ENCODE measurements around the gene HOXC5. TPM values are rescaled to one million over a fixed set of nuclear protein-coding genes. Genes with fewer than 3 reads are reported as not detected.

Gene HOXC5
- total RNA-seq, 4 donors from 2014 or later = 0.27 TPM; not detected in 3

DNA sequence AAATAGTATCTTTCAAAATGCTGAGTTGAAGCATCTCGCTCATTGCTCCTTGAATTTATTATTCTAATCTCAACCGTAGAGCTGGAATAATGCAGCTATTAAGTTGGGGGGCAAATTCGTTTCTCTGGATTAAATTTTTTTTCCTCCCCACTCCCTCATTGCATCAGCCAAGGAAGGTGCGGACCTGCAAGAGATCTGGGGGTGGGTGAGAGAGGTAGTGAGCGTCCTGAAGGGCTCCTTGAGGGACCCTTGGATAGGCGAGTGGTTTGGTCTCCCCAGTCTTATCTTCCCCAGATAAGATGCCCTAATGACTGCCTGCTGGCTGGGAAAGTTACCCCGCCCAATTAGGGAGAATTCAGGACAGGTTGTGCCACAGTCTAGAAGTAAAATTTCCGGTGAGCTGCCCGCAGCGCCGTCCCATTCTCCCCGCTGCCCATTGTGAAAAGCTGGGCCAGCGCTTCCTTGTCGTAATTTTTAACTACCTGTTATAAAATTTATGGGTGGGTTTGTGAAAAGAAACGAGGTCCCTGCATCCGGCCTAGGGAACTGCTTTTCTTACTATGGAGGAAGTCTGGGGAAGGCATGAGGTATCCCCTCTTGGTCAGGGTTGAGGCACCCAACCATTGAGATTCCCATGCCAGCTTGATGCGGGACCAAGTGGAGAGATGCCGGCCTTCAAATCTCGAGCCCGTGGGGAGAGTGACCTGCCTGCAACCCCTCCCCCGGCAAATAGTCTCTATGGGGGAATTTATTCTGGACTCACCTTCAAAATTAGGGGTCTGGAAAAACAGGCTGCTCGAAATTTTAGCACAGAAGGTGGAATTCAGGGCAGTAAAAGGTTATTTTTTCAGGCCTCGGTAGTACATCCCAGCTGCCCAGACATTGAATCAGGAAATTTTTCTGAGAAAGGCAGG, 17.6 kb upstream of the HOXC5 start:
- Histone ChIP-seq H3K27ac (no peak overlapping the region), H3K4me3 (replicated peaks in 1 of 3) (no peak overlapping the region), H3K9me3 (no peaks in the 10 kb centered on the region), H3K4me1 (peaks cover 6 to 31% of the 10 kb centered on the region in 2 donors), H3K27me3 (peaks cover 74% of the 10 kb centered on the region), H3K36me3 (no peaks in the 10 kb centered on the region)
- WGBS, 2 donors = 13 to 19% methylated on average over 23 of the region's 23 CpGs
- TF ChIP-seq POLR2A (IDR thresholded peaks at IDR 0.05) = no peak
- no peak for TF ChIP-seq CTCF (IDR thresholded peaks at IDR 0.05)
- DNase-seq = no peak
- intact Hi-C loops (cut with DNase I) = no loop called here

- no peak for DNase-seq
- Histone ChIP-seq H3K9me3 (no peaks in the 10 kb centered on the region), H3K4me3 (replicated peaks in 1 of 3) (no peak overlapping the region), H3K4me1 (peaks cover 6 to 31% of the 10 kb centered on the region in 2 donors), H3K27me3 (peaks cover 77% of the 10 kb centered on the region), H3K36me3 (no peaks in the 10 kb centered on the region), H3K27ac (no peak overlapping the region)
- intact Hi-C loops (cut with DNase I) = no loop called here
- TF ChIP-seq POLR2A (IDR thresholded peaks at IDR 0.05) = no peak
- no peak for TF ChIP-seq CTCF (IDR thresholded peaks at IDR 0.05)
- WGBS, 2 donors = 15 to 23% methylated on average over 3 of the region's 3 CpGs
These were observed 16.8 kb upstream of the HOXC5 start for GRCh38 chr12:54016051-54016450.

GRCh38 chr12:54016478-54016964, 16.3 kb upstream of the HOXC5 start:
- no peak overlapping the region for H3K4me3 ChIP-seq (replicated peaks in 1 of 3)
- no peaks in the 10 kb centered on the region for H3K36me3 ChIP-seq
- H3K27ac ChIP-seq = no peak overlapping the region
- intact Hi-C loops (cut with DNase I) = no loop called here
- no peak for TF ChIP-seq CTCF (IDR thresholded peaks at IDR 0.05)
- TF ChIP-seq POLR2A (IDR thresholded peaks at IDR 0.05) = no peak
- 5 to 8% methylated on average over 24 to 25 of the region's 25 CpGs for WGBS, 2 donors
- H3K9me3 ChIP-seq = no peaks in the 10 kb centered on the region
- DNase-seq = no peak
- H3K27me3 ChIP-seq = peaks cover 79% of the 10 kb centered on the region
- H3K4me1 ChIP-seq = peaks cover 6 to 31% of the 10 kb centered on the region in 2 donors

GRCh38 chr12:54017027-54017788, 15.6 kb upstream of the HOXC5 start:
- Histone ChIP-seq H3K4me1 (peaks cover 6 to 31% of the 10 kb centered on the region in 2 donors), H3K36me3 (no peaks in the 10 kb centered on the region), H3K27ac (no peak overlapping the region), H3K9me3 (no peaks in the 10 kb centered on the region), H3K27me3 (peaks cover 77% of the 10 kb centered on the region), H3K4me3 (replicated peaks in 1 of 3) (peak overlapping the region in 1 of 3 donors; percentile 20)
- no peak for DNase-seq
- intact Hi-C loops (cut with DNase I) = no loop called here
- WGBS, 2 donors = 3 to 5% methylated on average over 24 of the region's 24 CpGs
- TF ChIP-seq CTCF (IDR thresholded peaks at IDR 0.05) = no peak
- no peak for TF ChIP-seq POLR2A (IDR thresholded peaks at IDR 0.05)
